ENCODE measurements around the gene CHST1.
A peak's percentile ranks its signal among the peaks of the same experiment; 100 is the strongest.

Gene CHST1

DNA sequence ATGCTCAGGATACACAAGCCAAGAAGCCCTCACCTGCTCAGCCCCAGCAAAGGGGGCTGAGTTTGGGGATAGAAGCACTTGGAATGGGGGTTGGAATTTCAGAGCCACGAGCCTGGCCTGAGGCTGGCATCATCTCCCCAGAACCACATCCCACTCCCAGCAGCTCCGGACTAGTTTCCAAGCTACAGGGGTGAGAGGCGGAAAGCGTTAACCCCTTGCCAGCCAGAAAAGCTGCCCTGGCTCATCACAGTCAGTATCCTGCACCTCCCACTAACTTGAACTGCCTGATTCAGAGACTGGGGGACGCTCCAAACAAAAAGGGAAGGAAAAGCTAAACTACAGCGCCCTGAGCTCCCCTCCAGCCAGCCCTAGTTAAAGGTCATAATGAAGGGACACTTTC is 19.0 kb upstream of the CHST1 start:
- Histone ChIP-seq H3K23ac (ENCODE audit: low read depth, low read length, poor library complexity) (no peak overlapping the region), H3K27ac (replicated peaks; ENCODE audit: low read length) (no peak overlapping the region), H2AFZ (ENCODE audit: low read length) (no peak overlapping the region), H3K4ac (ENCODE audit: low read length) (no peak overlapping the region), H2BK5ac (ENCODE audit: low read length) (no peak overlapping the region), H2BK12ac (ENCODE audit: low read length) (no peak overlapping the region), H3K27me3 (ENCODE audit: control insufficient read depth in 3 of 3, insufficient read depth in 3 of 3, low read depth in 1 of 3, low read length in 3 of 3) (peaks cover 0 to 38% (median 0%) of the 10 kb centered on the region in 3 experiments), H2BK15ac (ENCODE audit: low read length) (no peak overlapping the region), H3K14ac (ENCODE audit: low read length) (no peak overlapping the region), H3K9ac (ENCODE audit: low read depth, low read length, poor library complexity) (no peak overlapping the region), H3K4me3 (ENCODE audit: low read length in 2 of 2) (no peak overlapping the region), H3K4me1 (ENCODE audit: control insufficient read depth in 2 of 2, insufficient read depth in 1 of 2, low read depth in 1 of 2, low read length in 2 of 2) (peaks cover 0 to 17% of the 10 kb centered on the region in 2 donors), H3K4me2 (ENCODE audit: insufficient read depth, low read length, poor library complexity, severe bottlenecking) (no peak overlapping the region), H4K91ac (ENCODE audit: low read depth, low read length, poor library complexity) (no peak overlapping the region), H2AK5ac (ENCODE audit: low read depth, low read length) (no peak overlapping the region), H3K18ac (ENCODE audit: low read length) (no peak overlapping the region), H3K79me1 (ENCODE audit: low read depth, low read length) (no peaks in the 10 kb centered on the region), H3K36me3 (replicated peaks in 1 of 2; ENCODE audit: control insufficient read depth in 2 of 2, insufficient read depth in 2 of 2, low read length in 2 of 2) (no peaks in the 10 kb centered on the region), H2BK120ac (ENCODE audit: low read depth, low read length) (no peak overlapping the region), H3K9me3 (replicated peaks in 1 of 2; ENCODE audit: control insufficient read depth in 2 of 2, insufficient read depth in 1 of 2, low read depth in 1 of 2, low read length in 2 of 2) (no peaks in the 10 kb centered on the region), H4K8ac (ENCODE audit: low read depth, low read length) (no peak overlapping the region)
- WGBS, 2 donors (ENCODE audit: extremely low coverage in 2 of 2, insufficient read length in 2 of 2, insufficient replicate concordance in 1 of 2): no CpG with 5 or more reads among the region's 6 CpGs
- no peak for DNase-seq (ENCODE audit: low spot score)

DNA sequence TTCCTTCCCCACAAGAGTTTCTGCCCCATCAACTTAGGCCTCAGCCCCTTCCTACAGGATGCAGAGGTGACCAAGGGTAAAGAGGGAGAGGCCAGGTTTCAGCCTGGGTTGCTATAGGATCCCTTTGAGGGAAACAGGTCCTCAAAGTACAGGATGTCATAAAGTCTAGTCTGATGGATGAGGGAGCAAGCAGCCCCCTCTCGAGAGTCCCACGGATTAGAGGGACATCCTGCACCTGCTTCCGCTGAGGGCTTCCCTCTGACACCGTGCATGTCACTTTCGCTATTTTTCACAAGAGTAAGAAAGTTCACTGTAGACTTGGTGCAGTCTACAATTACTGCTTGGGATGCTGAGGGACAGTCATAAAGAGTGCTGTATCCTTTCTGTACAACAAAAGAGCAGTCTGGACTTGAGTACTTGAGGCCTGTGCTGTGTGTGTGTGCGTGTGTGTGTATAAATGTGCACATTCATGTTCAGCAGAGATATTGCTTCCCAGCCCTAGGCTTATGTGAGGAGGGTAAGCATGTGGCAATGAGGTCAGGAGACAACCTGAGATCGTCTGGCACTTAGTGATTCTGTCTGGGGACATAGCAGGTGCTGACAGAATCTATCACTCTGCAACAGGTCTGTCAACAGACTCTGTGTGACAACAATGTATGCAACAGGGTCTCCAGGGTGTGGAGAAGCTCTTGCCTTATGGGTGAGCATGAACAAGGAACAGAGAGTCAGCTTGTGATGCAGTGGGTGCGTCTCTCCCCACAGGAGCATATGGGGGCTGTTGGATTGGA is 18.0 kb upstream of the CHST1 start:
- no peak overlapping the region for H4K91ac ChIP-seq (ENCODE audit: low read depth, low read length, poor library complexity)
- WGBS, 2 donors (ENCODE audit: extremely low coverage in 2 of 2, insufficient read length in 2 of 2, insufficient replicate concordance in 1 of 2): no CpG with 5 or more reads among the region's 8 CpGs

DNA sequence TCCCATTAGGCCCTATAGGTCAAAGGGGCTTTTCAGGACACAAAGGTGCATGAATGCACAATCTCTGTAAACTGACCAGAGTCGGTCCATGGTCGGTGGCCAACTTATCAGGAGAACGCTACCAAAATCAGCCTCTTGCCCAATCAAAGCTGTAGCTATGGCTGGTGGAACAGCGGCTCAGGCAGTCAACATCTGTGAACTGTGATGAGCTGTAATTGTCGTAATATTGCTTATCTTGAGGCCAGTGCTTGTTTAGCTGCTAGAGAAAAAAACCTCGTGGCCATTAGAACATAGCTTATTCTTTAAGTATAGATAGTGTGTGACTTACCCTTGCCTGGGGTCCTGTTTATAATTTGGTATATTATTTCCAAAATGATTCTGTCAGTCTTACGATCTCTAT is 14.4 kb upstream of the CHST1 start:
- H3K36me3 ChIP-seq (replicated peaks in 1 of 2; ENCODE audit: control insufficient read depth in 2 of 2, insufficient read depth in 2 of 2, low read length in 2 of 2): no peaks in the 10 kb centered on the region
- no peak overlapping the region for H3K23ac ChIP-seq (ENCODE audit: low read depth, low read length, poor library complexity)
- H4K91ac ChIP-seq (ENCODE audit: low read depth, low read length, poor library complexity): no peak overlapping the region
- H3K4me1 ChIP-seq (ENCODE audit: control insufficient read depth in 2 of 2, insufficient read depth in 1 of 2, low read depth in 1 of 2, low read length in 2 of 2): peaks cover 0 to 16% of the 10 kb centered on the region in 2 donors
- H2AFZ ChIP-seq (ENCODE audit: low read length): no peak overlapping the region
- H3K4me3 ChIP-seq (ENCODE audit: low read length in 2 of 2): no peak overlapping the region
- H2BK5ac ChIP-seq (ENCODE audit: low read length): no peak overlapping the region
- peaks cover 0 to 13% (median 0%) of the 10 kb centered on the region in 3 experiments for H3K27me3 ChIP-seq (ENCODE audit: control insufficient read depth in 3 of 3, insufficient read depth in 3 of 3, low read depth in 1 of 3, low read length in 3 of 3)
- H2BK120ac ChIP-seq (ENCODE audit: low read depth, low read length): no peak overlapping the region
- no peak overlapping the region for H3K18ac ChIP-seq (ENCODE audit: low read length)
- no CpG with 5 or more reads among the region's 7 CpGs for WGBS, 2 donors (ENCODE audit: extremely low coverage in 2 of 2, insufficient read length in 2 of 2, insufficient replicate concordance in 1 of 2)
- H3K14ac ChIP-seq (ENCODE audit: low read length): no peak overlapping the region
- no peak overlapping the region for H2AK5ac ChIP-seq (ENCODE audit: low read depth, low read length)
- no peak overlapping the region for H3K27ac ChIP-seq (replicated peaks; ENCODE audit: low read length)
- DNase-seq (ENCODE audit: low spot score): no peak
- no peak overlapping the region for H3K4ac ChIP-seq (ENCODE audit: low read length)
- H4K8ac ChIP-seq (ENCODE audit: low read depth, low read length): no peak overlapping the region
- H3K79me1 ChIP-seq (ENCODE audit: low read depth, low read length): no peaks in the 10 kb centered on the region
- no peak overlapping the region for H2BK15ac ChIP-seq (ENCODE audit: low read length)
- H3K4me2 ChIP-seq (ENCODE audit: insufficient read depth, low read length, poor library complexity, severe bottlenecking): no peak overlapping the region
- no peaks in the 10 kb centered on the region for H3K9me3 ChIP-seq (replicated peaks in 1 of 2; ENCODE audit: control insufficient read depth in 2 of 2, insufficient read depth in 1 of 2, low read depth in 1 of 2, low read length in 2 of 2)
- no peak overlapping the region for H3K9ac ChIP-seq (ENCODE audit: low read depth, low read length, poor library complexity)
- H2BK12ac ChIP-seq (ENCODE audit: low read length): no peak overlapping the region

More for the DNA sequence above, 18.0 kb upstream of the CHST1 start:
- Histone ChIP-seq H2AFZ (ENCODE audit: low read length) (no peak overlapping the region), H3K4me1 (ENCODE audit: control insufficient read depth in 2 of 2, insufficient read depth in 1 of 2, low read depth in 1 of 2, low read length in 2 of 2) (peaks cover 0 to 17% of the 10 kb centered on the region in 2 donors), H3K18ac (ENCODE audit: low read length) (no peak overlapping the region), H3K27ac (replicated peaks; ENCODE audit: low read length) (no peak overlapping the region), H3K14ac (ENCODE audit: low read length) (no peak overlapping the region), H3K36me3 (replicated peaks in 1 of 2; ENCODE audit: control insufficient read depth in 2 of 2, insufficient read depth in 2 of 2, low read length in 2 of 2) (no peaks in the 10 kb centered on the region), H3K9me3 (replicated peaks in 1 of 2; ENCODE audit: control insufficient read depth in 2 of 2, insufficient read depth in 1 of 2, low read depth in 1 of 2, low read length in 2 of 2) (no peaks in the 10 kb centered on the region), H3K27me3 (ENCODE audit: control insufficient read depth in 3 of 3, insufficient read depth in 3 of 3, low read depth in 1 of 3, low read length in 3 of 3) (peaks cover 0 to 35% (median 0%) of the 10 kb centered on the region in 3 experiments), H2BK120ac (ENCODE audit: low read depth, low read length) (no peak overlapping the region), H3K23ac (ENCODE audit: low read depth, low read length, poor library complexity) (no peak overlapping the region), H4K8ac (ENCODE audit: low read depth, low read length) (no peak overlapping the region), H2BK15ac (ENCODE audit: low read length) (no peak overlapping the region), H3K4ac (ENCODE audit: low read length) (no peak overlapping the region), H2BK5ac (ENCODE audit: low read length) (no peak overlapping the region), H3K79me1 (ENCODE audit: low read depth, low read length) (no peaks in the 10 kb centered on the region), H3K4me2 (ENCODE audit: insufficient read depth, low read length, poor library complexity, severe bottlenecking) (no peak overlapping the region), H3K9ac (ENCODE audit: low read depth, low read length, poor library complexity) (no peak overlapping the region), H2BK12ac (ENCODE audit: low read length) (no peak overlapping the region), H3K4me3 (ENCODE audit: low read length in 2 of 2) (no peak overlapping the region), H2AK5ac (ENCODE audit: low read depth, low read length) (no peak overlapping the region)
- DNase-seq (ENCODE audit: low spot score): no peak

DNA sequence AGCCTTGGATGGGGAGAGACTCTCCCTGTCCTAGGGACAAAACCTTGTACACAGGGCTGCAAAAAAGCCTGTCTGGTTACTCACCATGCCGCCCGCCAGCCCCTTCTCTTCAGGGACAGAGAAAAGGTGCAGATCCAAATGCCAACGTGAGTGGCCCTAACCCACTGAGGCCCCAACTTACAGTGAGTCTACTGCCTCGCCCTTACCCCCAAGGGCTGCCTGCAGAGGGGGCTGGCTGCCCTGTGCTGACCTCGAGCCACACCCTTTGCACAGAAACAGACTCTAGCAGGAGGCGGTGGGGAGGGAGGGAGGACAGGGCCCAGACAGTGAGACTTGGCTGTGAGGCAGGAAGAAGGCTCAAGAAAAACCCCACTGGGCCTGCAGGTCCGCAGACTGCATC is 13.6 kb upstream of the CHST1 start:
- peaks cover 0 to 13% (median 0%) of the 10 kb centered on the region in 3 experiments for H3K27me3 ChIP-seq (ENCODE audit: control insufficient read depth in 3 of 3, insufficient read depth in 3 of 3, low read depth in 1 of 3, low read length in 3 of 3)
- H2BK5ac ChIP-seq (ENCODE audit: low read length): no peak overlapping the region
- no peak overlapping the region for H2BK120ac ChIP-seq (ENCODE audit: low read depth, low read length)
- H3K36me3 ChIP-seq (replicated peaks in 1 of 2; ENCODE audit: control insufficient read depth in 2 of 2, insufficient read depth in 2 of 2, low read length in 2 of 2): no peaks in the 10 kb centered on the region
- no peak overlapping the region for H3K9ac ChIP-seq (ENCODE audit: low read depth, low read length, poor library complexity)
- peak overlapping the region; percentile 31 for H3K4ac ChIP-seq (ENCODE audit: low read length)
- H3K23ac ChIP-seq (ENCODE audit: low read depth, low read length, poor library complexity): no peak overlapping the region
- H3K4me1 ChIP-seq (ENCODE audit: control insufficient read depth in 2 of 2, insufficient read depth in 1 of 2, low read depth in 1 of 2, low read length in 2 of 2): peaks cover 0 to 11% of the 10 kb centered on the region in 2 donors
- no peak overlapping the region for H3K4me3 ChIP-seq (ENCODE audit: low read length in 2 of 2)
- WGBS, 2 donors (ENCODE audit: extremely low coverage in 2 of 2, insufficient read length in 2 of 2, insufficient replicate concordance in 1 of 2): no CpG with 5 or more reads among the region's 7 CpGs
- peak overlapping the region; percentile 20 for H2AK5ac ChIP-seq (ENCODE audit: low read depth, low read length)
- H3K4me2 ChIP-seq (ENCODE audit: insufficient read depth, low read length, poor library complexity, severe bottlenecking): no peak overlapping the region
- H2AFZ ChIP-seq (ENCODE audit: low read length): no peak overlapping the region
- H2BK12ac ChIP-seq (ENCODE audit: low read length): no peak overlapping the region
- no peak overlapping the region for H4K91ac ChIP-seq (ENCODE audit: low read depth, low read length, poor library complexity)
- no peak for DNase-seq (ENCODE audit: low spot score)
- peak overlapping the region; percentile 17 for H2BK15ac ChIP-seq (ENCODE audit: low read length)
- no peaks in the 10 kb centered on the region for H3K9me3 ChIP-seq (replicated peaks in 1 of 2; ENCODE audit: control insufficient read depth in 2 of 2, insufficient read depth in 1 of 2, low read depth in 1 of 2, low read length in 2 of 2)
- no peak overlapping the region for H3K27ac ChIP-seq (replicated peaks; ENCODE audit: low read length)
- peak overlapping the region; percentile 40 for H3K18ac ChIP-seq (ENCODE audit: low read length)
- no peak overlapping the region for H3K14ac ChIP-seq (ENCODE audit: low read length)
- H3K79me1 ChIP-seq (ENCODE audit: low read depth, low read length): no peaks in the 10 kb centered on the region
- H4K8ac ChIP-seq (ENCODE audit: low read depth, low read length): no peak overlapping the region
